GM21390 (cell line): ENCODE data around the gene EN1.
A peak's percentile ranks its signal among the peaks of the same experiment; 100 is the strongest.

Experiments used
- ATAC-seq: cut with Tn5 transposase; IDR thresholded peaks from one replicate; pipeline ENCODE4 v1.9.1; 2021; ENCODE audit not compliant: unreplicated experiment

Gene EN1

DNA sequence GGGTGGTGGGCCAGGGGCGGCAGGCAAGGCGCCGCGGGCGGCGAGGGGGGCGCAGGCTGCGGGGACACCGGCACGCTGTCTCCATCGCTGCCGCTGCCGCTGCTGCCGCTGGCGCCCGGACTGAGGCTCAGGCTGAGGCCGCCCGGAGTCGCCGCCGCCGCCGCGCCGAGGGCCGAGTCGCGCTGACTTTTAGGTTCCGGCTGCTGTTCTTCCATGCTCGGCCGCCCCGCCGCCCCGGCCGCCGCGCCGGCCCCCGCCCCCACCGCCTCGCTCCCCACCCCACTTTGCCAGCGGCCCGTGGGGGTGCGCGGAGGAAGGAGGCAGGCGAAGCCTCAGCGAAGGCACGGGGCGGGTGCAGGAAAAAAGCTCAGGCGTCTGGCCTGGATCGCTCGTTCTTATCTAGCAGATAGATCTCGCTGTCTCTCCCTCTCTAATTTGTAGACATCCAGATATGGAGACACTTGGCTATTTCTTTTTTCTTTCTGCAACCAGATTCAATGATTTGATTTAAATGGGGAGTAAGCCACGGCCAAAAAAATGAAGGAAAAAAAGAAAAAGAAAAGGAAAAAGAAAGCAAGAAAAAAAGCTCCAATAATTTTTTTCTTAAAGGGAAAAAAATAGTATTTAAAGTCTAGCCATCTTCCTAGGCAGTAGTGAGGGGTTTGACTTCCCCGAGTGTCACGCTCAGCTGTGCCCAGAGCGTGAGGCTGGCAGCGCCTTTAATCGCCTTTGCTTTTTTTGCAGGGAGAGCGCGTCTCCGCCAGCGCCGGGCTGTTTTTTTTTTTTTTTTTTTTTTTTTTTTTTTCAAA is at the start of gene EN1:
Gene EN1, minus strand, starts transcription at position 696 of the 809 bp plus-strand sequence. Its CDS starts 481 bp downstream, at position 215.
- ATAC-seq = no peak

DNA sequence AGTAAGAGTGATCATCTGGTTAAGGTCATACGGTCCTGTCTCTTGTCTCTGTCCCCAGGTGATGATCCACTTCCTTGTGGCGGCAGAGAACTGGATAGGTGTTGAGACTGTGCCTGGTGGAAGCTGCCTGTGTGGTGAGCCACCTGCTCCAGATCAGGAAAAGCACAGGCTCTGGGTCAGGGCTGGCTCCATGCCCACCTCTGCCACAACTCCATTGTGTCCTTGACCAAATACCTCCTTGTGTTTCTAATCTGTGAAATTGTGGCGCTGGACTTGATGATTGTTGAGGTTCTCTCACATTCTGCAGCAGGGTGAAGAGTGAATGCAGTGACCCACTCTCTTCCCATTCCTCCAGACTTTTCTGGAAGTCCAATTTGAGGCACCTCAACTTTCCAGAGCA is 45.7 kb upstream of the EN1 start:
- no peak for ATAC-seq

DNA sequence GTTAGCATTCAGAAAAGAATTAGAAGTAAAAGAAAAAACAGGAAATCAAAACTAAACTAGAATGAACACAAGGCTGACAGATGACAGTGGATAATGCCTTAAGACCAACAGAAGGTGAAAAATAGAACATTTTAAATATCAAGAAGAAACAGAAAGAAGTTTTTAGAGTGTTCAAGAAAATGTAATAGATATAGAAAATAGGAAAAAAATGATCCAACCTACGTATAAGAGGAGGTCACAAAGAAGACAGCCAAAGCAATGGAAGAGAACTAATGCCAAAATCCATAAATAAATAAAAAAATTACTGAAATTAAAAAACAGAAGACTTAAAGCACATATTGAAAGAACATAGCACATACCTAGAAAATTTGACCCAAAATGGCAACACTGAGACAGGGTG is 42.5 kb upstream of the EN1 start:
- no peak for ATAC-seq

DNA sequence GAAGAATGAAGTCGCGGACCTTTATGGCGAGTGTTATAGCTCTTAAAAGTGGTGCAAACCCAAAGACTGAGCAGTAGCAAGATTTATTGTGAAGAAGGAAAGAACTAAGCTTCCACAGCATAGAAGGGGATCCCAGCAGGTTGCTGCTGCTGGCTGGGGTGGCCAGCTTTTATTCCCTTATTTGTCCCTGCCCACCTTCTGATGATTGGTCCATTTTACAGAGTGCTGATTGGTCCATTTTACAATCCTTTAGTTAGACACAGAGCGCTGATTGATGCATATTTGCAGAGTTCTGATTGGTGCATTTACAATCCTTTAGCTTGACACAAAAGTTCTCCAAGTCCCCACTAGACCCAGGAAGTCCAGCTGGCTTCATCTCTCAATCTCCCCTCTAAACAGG is 36.3 kb upstream of the EN1 start:
- ATAC-seq = no peak

DNA sequence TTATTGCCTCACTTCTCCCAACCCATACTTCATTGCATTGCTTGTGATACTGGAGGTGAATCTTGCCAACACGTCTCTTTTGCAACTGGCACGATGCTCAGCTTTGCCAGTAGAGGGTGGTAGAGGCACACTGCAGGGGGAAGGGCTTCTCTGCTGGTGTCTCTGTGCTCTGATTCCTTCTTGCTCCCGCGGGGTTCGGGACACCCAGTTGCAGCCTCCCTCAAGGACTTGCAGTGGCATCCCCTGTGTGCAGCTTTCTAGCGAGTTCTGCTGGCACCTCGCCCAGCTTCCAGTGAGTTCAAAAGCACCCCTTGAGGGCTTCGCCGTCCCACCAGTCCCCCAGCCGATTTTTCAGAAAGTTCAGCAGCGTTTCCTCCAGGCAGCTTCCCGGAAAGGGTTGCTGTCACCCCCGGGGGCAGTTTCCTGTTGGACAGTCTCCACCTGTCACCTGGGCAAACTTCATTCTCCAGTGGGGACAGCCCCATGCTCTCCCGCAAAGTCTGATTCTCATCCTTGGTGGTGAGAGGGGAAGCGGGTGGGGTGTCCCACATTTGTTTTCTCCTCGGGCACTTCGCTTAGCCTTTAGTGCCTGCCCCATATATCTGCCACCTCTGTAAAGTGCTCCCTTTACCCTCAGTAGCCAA is 35.4 kb upstream of the EN1 start:
- ATAC-seq = peak; percentile 82

DNA sequence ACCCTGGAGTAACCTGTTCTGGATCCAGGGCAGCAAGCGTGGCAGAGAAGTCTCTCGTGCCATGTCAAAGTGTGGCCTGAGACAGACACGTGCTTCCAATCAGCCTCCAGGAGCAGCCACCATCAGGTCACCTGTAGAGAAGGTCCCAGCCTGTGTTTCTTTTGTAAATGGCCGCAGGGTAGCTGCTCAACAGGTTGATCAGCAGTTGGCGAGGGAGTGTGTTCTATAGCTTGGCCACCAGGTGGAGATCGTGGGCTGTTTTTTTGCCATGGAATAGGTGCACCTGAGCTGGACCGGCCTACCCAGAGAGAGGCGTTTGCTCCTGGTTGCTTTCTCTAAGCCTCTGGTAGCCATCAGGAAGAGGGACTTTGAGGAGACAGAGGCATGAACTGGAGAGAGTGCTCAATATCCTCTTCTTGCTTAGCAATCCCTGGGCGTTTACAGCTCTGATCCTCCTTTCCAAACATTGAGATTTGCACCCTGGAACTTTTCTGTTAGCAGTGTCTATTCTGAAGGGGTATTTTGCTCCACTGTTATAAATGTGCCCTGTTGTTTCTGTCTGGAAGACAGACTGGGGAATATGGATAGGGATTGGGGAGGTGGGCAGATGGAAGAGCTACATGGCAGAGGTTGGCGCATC is 34.2 kb upstream of the EN1 start:
- peak; percentile 94 for ATAC-seq

DNA sequence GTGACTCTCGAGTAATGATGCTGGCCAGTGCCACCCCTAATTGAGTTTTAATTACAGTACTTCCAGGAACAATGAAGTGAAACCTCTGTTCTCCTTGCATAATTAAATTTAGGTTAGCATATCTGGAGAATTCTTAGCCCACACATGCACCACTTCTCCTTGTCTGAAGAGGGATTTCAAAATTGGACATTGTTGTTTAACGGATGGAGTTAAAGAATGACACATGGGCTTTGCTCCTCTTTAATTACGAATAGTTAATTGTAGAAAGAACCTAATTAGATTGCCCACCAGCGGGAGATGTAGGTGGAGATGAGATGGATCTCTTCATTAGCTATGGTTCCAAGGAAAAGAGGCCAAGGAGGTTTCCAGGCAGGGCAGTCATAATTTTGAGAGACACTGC is 33.1 kb upstream of the EN1 start:
- ATAC-seq = no peak

DNA sequence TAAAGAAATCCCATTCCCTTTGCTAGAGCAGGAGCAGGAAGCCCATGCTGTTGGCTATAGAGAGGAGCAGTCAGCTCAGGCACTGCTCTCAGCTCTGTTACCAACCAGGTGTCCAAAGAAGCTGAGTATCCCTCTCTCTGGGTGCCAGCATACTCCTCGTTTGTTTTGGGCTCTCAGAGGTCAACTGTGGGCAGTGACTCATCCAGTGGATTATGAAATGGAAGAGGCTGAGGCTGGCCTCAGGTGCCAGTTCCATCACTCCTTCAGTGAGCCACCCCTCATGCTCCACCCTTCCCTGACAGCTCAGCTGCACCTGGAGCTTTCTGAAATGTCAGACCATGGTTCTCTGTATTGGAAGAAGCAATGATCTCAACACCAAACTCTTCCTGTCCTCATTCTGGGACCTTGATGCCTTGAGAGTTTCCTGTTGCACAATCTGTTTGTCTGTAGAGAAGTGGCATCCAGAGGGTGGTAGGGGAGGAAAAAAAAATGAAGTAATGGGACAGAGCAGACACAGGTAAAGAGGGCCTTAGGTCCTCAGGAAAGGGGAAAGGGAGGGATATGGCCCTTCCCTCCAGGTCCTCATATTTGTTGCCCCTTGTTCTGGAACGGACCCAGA is 31.2 kb upstream of the EN1 start:
- ATAC-seq = no peak

DNA sequence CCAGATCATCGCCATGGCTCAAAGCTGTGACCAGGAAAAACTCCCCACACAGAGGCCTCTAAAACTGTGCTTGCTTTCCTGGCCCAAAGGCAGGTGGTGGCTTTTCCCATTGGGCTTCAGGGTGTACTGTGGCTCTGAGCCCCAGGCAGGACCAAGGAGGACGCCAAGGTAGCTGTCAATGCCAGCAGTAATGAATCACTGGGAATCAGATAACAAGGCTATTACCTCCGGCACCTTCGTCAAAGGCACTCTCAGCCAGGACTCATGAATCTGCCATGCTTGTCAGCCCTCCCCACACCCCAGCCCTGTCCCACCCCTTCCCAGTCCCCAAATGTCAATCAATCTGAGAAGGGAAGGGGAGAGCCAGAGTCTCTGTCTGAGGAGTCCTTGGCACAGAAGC is 27.9 kb upstream of the EN1 start:
- ATAC-seq = no peak

DNA sequence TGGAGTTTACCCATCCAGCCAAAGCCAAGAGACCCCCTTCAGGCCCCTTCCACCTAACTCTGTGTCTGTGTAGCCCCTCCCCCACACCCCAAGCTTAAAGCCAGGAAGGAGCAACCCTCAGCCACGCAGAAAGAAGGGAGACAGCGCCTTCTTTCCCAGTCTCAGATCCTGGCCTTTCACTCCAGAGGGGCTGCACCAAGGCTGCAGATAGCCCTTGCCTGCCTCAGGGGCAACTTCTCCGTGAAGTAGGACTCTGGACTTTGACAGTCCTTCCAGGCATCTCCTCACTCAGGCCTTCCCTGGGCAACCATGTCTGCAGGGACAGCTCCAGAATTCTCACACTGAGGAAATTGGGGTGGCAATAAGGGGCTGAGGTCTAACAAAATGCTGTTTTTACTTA is 26.9 kb upstream of the EN1 start:
- ATAC-seq = no peak

DNA sequence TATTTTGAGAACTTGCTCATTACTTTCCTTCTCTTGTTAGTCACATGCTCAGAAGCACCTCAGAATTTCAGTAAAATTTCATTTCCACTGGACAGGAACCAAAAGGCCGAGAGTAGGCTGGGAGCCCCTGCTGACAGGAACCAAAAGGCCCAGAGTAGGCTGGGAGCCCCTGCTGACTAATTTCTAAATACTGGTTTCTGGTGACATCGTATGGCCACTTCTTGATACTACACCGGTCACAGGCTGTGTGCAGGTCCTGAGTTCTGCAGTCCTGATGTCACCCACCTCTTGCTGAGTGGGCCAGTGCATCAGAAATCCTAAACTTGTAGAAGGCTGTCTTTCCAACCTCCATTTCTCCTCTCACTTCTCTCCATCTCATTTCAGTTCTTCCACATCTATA is 17.7 kb upstream of the EN1 start:
- peak; percentile 84 for ATAC-seq

DNA sequence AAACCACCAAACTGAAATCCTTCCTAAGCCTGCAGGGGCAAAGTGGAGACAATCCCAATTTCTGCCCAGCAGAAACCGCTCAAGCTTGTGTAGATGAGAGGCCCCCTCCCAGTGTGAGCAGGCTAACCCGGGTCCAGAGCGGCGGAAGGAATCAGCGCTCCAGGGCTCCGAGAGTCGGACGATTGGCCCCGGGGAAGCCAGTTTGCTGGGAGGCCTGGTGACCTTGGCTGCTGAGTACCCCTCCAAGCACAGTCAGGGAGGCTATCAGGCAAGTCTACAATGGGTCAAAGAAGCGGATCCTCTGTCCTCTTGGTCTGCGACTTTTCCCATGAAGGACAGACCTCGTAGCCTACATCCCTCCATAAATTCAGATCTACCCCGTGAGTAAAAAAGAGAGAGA is 16.8 kb upstream of the EN1 start:
- ATAC-seq = no peak

DNA sequence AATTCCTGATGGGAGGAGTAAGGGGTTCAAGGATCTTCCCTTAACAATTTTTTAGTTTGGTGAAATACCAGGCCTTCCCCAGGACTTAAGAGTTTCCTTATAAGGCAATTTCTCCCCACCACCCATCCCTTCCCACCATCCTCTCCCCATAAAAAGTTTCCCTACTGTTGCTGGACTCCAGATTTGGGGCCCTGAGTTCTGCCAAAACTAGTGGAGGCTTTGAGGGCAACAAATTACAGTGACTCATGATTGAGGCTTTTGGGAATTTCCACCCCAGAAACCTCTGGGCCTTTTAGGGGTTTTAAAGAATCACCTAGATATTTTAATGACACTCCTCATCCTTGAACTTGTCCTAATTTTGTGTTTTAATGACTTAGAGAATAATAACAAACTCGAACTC is 14.3 kb upstream of the EN1 start:
- ATAC-seq = no peak

DNA sequence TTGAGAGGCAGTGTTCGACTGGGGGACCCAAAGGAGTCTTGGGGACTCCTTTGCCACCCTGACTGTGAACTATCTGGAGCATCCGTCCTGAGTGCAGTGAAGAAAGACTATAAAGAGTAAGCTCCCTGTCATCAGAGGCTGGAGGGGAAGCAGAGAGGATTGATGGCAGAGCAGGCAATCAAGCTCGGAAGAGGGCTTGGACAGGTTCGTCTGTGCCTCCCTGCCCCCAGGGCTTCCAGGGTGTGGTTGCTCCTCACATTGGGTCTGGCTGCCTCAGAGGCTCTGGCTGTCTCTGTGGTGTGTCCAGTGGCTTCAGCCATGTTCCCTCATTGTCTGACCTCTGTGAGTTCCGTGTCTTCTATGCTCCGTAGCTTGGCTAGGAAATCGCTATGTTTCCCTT is 13.8 kb upstream of the EN1 start:
- ATAC-seq = no peak

DNA sequence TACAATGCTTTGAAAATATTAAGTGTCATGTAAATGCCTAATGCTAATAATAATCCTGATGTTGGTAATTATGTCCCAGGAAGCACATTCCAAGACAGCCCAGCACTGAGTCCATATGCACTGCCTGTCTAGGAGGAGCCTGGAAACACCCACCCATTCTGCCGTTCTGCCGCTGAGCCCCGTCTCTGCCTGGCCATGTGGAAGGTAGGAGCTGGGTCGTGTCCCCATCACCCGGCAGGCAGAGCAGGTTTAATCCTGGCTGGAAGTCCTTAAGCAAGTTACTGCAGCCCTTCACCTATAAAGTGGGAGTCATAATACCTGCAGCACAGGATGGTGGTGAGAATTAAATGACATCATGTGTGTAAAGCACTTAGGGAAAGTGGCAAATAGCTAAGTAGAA is 13.1 kb upstream of the EN1 start:
- no peak for ATAC-seq

DNA sequence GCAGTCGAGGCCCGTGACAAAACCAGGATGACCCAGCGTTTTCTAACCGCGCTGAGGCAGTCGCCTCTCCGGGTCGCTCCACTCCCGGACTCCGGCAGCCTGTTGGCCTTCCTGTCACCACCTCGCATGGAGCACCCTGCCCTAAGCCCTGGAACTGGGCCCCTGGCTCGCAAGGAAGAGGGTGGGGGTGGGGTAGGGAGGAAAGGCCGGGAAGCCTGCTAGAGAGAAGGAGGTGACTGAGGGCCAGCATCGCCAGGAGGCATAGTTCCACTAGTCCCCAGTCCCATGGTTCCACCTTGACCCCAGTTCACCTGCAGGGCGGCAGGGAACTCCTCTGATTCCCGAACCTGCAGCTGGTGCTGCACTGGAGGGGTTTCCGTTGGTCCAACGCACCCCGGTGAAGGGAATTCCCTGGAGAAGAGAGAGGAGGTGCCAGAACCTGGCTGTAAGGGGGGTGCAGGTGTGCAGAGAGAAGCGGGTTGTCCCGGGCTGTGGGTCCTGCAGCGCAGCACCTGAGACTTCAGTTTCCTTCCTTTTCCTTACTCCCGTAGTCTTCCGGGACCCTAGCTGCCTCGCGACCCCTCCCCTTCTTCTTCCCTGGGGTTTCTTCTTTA is 11.8 kb upstream of the EN1 start:
- ATAC-seq = no peak

DNA sequence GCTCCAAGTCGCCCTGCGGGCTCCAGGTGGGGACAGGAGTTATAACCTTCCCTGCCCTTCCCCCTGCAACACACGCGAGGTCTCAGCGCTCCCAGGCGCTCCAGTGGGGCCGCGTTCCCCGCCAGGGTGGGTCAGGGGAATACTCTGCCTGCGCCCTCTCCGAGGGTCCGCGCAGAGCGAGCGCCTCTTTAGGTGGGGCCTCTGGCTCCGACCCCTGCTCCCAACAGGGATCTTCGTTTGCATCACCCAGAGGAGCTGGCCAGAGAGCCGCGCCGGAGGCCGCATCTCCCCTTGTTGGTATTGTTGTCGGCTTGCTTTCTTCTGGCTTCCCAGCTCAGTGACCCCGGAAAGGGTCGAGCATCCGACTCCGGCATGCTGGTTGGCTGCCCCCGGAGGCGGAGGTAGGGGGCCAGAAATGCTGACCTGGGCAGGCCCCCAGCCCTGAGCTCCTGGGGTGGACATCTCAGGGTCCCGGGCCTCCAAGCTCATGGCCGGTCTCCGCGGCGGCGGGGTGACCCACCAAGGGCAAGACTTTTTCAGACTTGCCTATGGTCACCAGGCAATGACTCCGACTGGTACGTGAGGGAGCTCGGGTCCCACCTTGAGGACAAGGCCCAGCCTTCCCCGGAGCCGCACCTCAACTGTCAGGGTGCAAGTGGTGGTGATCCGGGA is 11.2 kb upstream of the EN1 start:
- no peak for ATAC-seq

DNA sequence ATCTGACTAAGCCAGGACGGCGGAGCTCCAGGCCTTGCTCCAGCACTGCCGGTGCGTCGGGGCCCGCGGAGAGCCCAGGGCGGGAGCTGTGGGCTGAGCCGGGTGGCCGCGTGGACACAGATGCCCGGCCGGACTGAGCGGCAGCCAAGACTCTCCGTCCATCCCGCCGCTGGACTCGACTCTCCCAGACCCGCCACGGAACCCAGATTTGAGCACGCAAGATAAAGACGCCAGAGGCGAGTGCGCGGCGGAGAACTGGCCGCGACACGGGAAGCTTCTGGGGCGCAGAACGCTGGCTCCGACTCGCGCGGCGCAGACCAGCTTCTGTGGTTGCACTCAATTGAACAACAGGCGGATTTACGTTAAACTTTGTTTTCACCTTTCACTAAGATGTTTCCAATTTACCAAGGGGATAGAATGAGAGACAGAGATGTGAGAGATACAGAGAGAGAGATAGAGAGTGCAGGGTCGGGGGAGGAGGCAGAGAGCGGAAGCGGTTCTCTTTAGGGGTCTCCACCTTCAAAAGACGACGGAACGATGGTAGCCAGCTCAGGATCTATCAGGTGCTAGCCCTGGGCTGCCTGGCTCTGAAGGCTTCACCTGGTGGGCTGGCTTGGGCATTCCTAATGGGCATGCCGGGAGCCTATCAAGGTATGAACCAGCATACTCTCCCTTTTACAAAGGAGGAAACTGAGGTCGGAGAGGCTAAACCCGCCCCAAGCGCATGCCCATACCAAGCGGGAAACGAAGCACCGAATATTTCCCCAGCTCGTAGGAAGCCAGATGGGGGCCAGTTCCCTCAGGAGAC is 10.4 kb upstream of the EN1 start:
- no peak for ATAC-seq

DNA sequence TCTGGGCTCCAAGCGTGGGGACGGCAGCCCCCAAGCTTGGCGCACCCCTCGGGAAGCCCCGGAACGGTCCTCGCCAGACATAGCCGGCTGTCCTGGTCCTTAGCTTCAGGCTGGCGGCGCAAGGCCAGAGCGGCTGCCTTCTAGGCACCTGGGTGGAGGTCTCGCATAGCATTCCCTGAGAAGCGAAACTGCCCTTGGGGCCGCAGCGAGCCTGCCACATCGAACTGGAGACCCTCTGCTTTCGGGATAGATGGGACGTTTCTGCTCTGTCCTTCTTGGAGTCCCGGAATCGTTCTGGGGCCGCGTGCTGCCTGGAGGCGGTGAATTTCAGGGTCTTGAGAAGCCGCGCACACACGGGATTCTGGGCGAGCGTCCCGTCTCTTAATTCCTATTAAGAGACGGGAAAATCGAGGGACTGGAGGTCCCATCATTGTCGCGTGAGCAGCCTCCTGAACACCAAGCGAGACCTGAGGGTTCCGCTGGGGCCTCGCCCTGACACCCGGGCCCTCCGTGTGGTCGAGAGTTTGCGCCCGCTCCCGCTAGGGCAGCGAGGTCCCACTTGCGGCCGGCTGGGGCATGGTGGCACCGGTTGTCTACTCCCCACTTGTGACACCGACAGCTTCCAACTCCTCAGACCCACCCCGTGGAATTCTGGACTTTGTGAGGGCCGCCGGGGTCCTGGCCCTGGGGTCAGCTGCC is 9.7 kb upstream of the EN1 start:
- ATAC-seq = no peak
